GM12874 (cell line): ENCODE data around the gene SYNPR.

Experiments used
- CTCF ChIP-seq: IDR thresholded peaks from 2 replicates; pipeline ENCODE4 v1.5.1; 2011; ENCODE audit warnings: low read depth, mild to moderate bottlenecking, control low read depth, low read length, moderate library complexity; ENCODE audit not compliant: insufficient read depth

Gene SYNPR

GRCh38 chr3:63385629-63386028 is 107.5 kb downstream of the SYNPR start:
- TF ChIP-seq CTCF = no peak

GRCh38 chr3:63386568-63386967 is 108.5 kb downstream of the SYNPR start:
- no peak for TF ChIP-seq CTCF

GRCh38 chr3:63387568-63387967 is 109.5 kb downstream of the SYNPR start:
- TF ChIP-seq CTCF = no peak

GRCh38 chr3:63390710-63391230 is 112.7 kb downstream of the SYNPR start:
- TF ChIP-seq CTCF = no peak

- TF ChIP-seq CTCF = no peak
These were observed 117.9 kb downstream of the SYNPR start for GRCh38 chr3:63395960-63396359.

- no peak for TF ChIP-seq CTCF
These were observed 122.2 kb downstream of the SYNPR start for GRCh38 chr3:63400246-63400860.

GRCh38 chr3:63405882-63406281 is 127.8 kb downstream of the SYNPR start:
- no peak for TF ChIP-seq CTCF

- TF ChIP-seq CTCF = no peak
These were observed 135.4 kb downstream of the SYNPR start for GRCh38 chr3:63413523-63413922.
